Measurements from ENCODE around the gene CCDC3. TPM values are rescaled to one million over a fixed set of nuclear protein-coding genes. Genes with fewer than 3 reads are reported as not detected.

CCDC3 gene
- polyA plus RNA-seq, 1 of the 3 experiments (the other 2 are of a cell fraction) = 0.02 TPM

GRCh38 chr10:12962556-12962955 lies 39.0 kb downstream of the CCDC3 start:
- Histone ChIP-seq H3K4me1 (ENCODE audit: control insufficient read depth in 1 of 2, insufficient read depth in 2 of 2, low read depth in 1 of 2, low read length in 1 of 2) (peaks cover 0 to 9% of the 10 kb centered on the region in 2 experiments; a peak in 1 of 4 replicates), H3K4me2 (no peak overlapping the region), H3K79me2 (ENCODE audit: insufficient read depth) (no peaks in the 10 kb centered on the region), H3K9ac (no peak overlapping the region), H3K27me3 (ENCODE audit: insufficient read depth) (no peaks in the 10 kb centered on the region), H3F3A (replicated peaks; ENCODE audit: insufficient read depth) (no peaks in the 10 kb centered on the region), H3K27ac (ENCODE audit: low read depth in 2 of 2, low read length in 1 of 2) (no peak overlapping the region), H3K9me3 (peaks cover 5% of the 10 kb centered on the region; the same call in 1 of the 2 replicates), H4K20me1 (ENCODE audit: insufficient read depth) (no peaks in the 10 kb centered on the region), H3K4me3 (ENCODE audit: low read depth in 2 of 2, low read length in 1 of 2) (no peak overlapping the region), H3K9me2 (no peaks in the 10 kb centered on the region), H2AFZ (ENCODE audit: low read depth) (no peak overlapping the region), H3K36me3 (replicated peaks in 1 of 2; ENCODE audit: control insufficient read depth in 1 of 2, insufficient read depth in 2 of 2, low read length in 1 of 2) (no peaks in the 10 kb centered on the region)
- WGBS (ENCODE audit: low lambda C conversion rate) = 40% methylated on average over 3 of the region's 3 CpGs
- no peak for DNase-seq
- ChIA-PET POLR2A (no interaction called here), CTCF (no interaction called here)
- TF ChIP-seq POLR2AphosphoS5 (IDR thresholded peaks at IDR 0.05; ENCODE audit: low read depth, low read length) = no peak
- no peak for TF ChIP-seq PBX3 (IDR thresholded peaks at IDR 0.05)
- TF ChIP-seq RXRA (IDR thresholded peaks at IDR 0.05; ENCODE audit: borderline replicate concordance, low read depth) = no peak
- TF ChIP-seq TCF12 (IDR thresholded peaks at IDR 0.05) = no peak
- no peak for TF ChIP-seq ZBTB33 (IDR thresholded peaks at IDR 0.05; ENCODE audit: borderline replicate concordance, low read depth)
- TF ChIP-seq USF1 (IDR thresholded peaks at IDR 0.05; ENCODE audit: borderline replicate concordance, low read depth) = no peak
- no peak for TF ChIP-seq MAX (IDR thresholded peaks at IDR 0.05; ENCODE audit: low read depth)
- TF ChIP-seq SIN3A (IDR thresholded peaks at IDR 0.05; ENCODE audit: borderline replicate concordance, low read depth, low read length) = no peak

- POLR2A ChIA-PET = no interaction called here
- H3K79me2 ChIP-seq (ENCODE audit: insufficient read depth) = no peaks in the 10 kb centered on the region
- no peak overlapping the region for H3K27ac ChIP-seq (ENCODE audit: low read depth in 2 of 2, low read length in 1 of 2)
- no peak overlapping the region for H2AFZ ChIP-seq (ENCODE audit: low read depth)
- no peak overlapping the region for H3K4me2 ChIP-seq
- DNase-seq = no peak
- no peak overlapping the region for H3K4me3 ChIP-seq (ENCODE audit: low read depth in 2 of 2, low read length in 1 of 2)
- no peaks in the 10 kb centered on the region for H3K9me2 ChIP-seq
- WGBS (ENCODE audit: low lambda C conversion rate) = 49% methylated on average over 7 of the region's 7 CpGs
- H3K36me3 ChIP-seq (replicated peaks in 1 of 2; ENCODE audit: control insufficient read depth in 1 of 2, insufficient read depth in 2 of 2, low read length in 1 of 2) = no peaks in the 10 kb centered on the region
- no peaks in the 10 kb centered on the region for H3K9me3 ChIP-seq
- peaks cover 0 to 9% of the 10 kb centered on the region in 2 experiments; a peak in 1 of 4 replicates for H3K4me1 ChIP-seq (ENCODE audit: control insufficient read depth in 1 of 2, insufficient read depth in 2 of 2, low read depth in 1 of 2, low read length in 1 of 2)
- H4K20me1 ChIP-seq (ENCODE audit: insufficient read depth) = no peaks in the 10 kb centered on the region
- TF ChIP-seq JUND (IDR thresholded peaks at IDR 0.05) = no peak
- no peak for TF ChIP-seq RAD21 (IDR thresholded peaks at IDR 0.05; ENCODE audit: low read length)
- TF ChIP-seq MEF2A (IDR thresholded peaks at IDR 0.05; ENCODE audit: borderline replicate concordance, low read depth) = no peak
- no peaks in the 10 kb centered on the region for H3K27me3 ChIP-seq (ENCODE audit: insufficient read depth)
- H3F3A ChIP-seq (replicated peaks; ENCODE audit: insufficient read depth) = no peaks in the 10 kb centered on the region
- no peak overlapping the region for H3K9ac ChIP-seq
- CTCF ChIA-PET = no interaction called here
These were observed 39.9 kb downstream of the CCDC3 start for GRCh38 chr10:12961416-12962205.

Data from SK-N-SH (cell line).